GM18867 (cell line): Measurements from ENCODE around the gene CHAT.
"Not testable (repeated sequence)": the region's sequence is repeated elsewhere in the genome, so short reads cannot be mapped to it uniquely, and the experiment has no call there.

Source experiments
- ATAC-seq: cut with Tn5 transposase; IDR thresholded peaks from one replicate; pipeline ENCODE4 v1.9.1; 2021; ENCODE audit warnings: mild to moderate bottlenecking, moderate library complexity; ENCODE audit not compliant: unreplicated experiment

CHAT gene

DNA sequence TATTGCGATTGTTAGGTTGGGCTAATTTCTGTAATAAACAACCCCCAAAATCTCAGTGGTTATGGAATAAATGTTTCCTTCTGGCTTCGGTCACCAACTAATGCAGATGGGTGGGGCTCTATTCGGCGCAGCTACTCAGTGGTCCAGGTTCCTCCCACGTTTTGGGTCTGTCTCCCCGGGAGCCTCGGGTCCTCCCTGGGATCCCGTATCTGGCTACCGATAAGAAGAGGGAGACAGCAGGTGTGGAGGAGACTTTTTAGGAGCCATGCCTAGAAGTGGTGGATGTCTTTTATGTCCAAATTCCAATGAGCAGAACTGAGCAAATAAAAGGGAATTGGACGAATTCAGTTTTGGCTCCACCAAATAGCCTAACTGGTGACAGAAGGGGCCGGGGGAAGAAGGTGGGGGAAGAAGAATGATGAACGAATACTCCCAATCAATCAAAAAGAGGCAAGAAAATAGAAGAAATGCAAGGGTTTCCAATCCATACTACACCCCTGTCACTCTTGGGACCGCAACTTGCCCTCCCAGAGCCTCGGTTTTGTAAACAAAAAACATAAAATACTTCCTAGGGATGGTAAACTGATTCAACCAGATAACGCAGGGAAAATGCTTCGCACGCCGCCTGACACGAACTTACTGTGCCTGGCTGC, 65.1 kb downstream of the CHAT start:
- no peak for ATAC-seq

DNA sequence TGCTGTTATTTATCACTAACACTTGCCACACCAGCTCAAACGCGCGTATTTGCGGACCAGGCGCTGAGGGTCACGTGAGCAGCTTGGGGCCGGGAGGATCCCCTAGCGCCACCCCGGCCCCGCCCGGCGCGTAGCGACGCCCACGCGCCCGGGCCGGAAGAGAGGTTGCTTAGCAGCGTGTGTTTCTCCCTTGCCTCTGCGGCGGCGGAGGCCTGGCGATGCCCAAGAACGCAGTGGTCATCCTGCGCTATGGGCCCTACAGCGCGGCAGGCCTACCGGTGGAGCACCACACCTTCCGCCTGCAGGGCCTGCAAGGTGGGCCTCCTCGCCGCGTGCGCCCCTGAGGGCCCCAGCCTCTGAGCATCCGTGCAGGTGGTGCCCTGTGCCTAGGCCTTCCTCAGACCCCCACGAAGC, 65.7 kb downstream of the CHAT start, which contains the start of gene C10orf53:
Gene C10orf53, plus strand, starts transcription at position 172 of the 414 bp plus-strand sequence. Its CDS starts 47 bp downstream, at position 219.
- no peak for ATAC-seq

GRCh38 chr10:49682449-49682848, 68.6 kb downstream of the CHAT start:
- ATAC-seq = not testable (repeated sequence)

DNA sequence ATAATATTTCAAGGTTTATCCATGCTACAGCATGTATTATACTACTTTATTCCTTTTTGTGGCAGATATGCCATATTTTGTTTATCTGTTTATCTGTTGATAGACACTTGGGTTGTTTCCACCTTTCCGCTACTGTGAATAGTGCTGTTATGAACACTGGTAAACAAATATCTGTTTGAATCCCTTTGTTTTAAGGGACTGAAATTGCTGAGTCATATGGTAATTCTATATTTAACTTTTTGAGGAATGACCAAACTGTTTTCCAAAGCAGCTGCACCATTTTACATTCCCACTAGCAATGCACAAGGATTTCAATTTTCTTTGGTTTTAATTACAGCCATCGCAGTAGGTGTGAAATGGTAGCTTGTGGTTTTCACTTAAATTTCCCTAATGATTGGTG, 69.0 kb downstream of the CHAT start:
- no peak for ATAC-seq

- no peak for ATAC-seq
Measured at GRCh38 chr10:49686651-49687050, 72.8 kb downstream of the CHAT start.

DNA sequence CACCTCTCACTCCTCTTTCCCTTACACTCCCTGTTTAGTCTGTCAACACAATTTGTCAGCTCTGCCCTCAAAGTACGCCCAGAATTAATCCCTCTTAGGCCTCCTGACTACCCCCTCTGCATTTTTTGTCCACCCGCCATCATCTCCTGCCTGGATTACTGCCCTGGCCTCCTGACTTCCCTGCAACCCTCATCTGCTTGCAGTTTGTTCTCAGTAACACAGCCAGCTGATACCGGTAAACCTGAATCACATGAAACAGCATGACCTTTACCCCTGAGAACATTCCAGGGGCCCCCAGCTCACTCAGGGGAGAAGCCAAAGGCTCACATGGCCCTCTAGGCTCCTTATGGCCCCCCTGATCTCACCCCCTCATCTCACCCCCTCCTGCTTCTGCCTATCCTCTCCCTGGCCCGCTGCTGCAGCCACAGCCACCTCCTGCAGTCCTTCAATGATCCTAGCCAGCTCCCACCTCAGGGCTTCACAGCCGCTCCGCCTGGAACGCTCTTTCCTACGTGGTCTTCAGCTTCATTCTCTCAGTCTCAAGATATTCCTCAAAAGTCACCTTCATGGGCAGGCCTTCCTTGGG, 74.5 kb downstream of the CHAT start:
- no peak for ATAC-seq

DNA sequence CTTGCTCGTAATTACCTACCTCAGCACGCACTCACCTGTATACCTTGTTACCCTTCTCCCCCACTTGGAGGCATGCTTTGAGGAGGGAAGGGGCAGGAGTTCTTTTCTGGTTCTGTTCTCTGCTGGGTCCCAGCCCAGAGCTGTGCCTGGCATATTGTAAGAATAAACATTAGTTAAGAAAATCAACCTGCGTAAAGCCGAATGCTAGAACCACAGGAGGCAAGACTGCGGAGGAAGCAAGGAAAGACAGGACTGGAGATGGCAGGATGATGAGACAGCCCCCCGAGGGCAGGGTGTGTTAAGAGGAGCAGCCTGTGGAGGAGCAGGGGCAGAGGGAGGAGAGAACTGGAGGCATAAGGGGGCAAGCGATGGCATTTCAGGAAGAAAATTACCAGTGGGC, 75.1 kb downstream of the CHAT start:
- ATAC-seq = no peak

- no peak for ATAC-seq
Measured at GRCh38 chr10:49689882-49690510, 76.2 kb downstream of the CHAT start.

- no peak for ATAC-seq
Measured at GRCh38 chr10:49690698-49691356, 77.0 kb downstream of the CHAT start.

- no peak for ATAC-seq
Measured at GRCh38 chr10:49691588-49691987, 77.8 kb downstream of the CHAT start.

DNA sequence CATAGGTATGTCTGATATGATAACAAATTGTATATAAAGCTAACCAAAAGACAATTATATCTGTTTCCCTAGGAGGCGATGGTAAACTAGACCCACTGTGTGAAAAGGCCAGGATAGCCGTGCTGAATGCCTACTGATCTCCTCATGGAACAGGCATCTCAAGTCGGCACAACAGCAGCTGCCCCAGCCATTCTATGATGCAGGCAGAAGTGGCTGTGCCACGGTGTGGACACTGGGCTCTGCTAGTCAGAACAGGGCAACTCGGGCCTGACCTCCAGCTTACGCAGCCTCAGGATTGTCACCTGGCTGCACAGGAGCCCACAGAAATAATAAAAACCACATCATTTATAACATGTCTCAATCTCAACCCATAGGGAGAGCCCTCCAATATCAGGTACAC, 80.6 kb downstream of the CHAT start:
- no peak for ATAC-seq

DNA sequence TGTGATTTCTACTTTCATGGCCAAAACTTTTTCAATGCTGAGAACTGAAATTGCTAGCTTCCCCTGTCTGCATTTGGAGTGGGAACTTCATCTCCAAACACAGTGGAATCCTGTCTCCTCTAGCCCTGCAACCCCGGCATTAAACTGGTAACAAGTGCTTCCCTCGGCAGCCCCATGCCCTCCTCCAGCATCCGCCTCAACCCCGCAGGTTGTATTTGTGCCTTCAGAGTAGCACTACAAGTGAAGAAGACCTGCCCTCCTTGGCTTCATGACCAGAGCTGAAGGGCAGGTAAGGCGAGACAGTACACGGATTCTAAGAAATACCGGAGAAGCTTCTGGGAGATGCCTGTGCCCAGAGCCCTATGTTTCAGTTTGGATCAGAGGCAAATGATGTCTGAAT, 82.5 kb downstream of the CHAT start:
- no peak for ATAC-seq

DNA sequence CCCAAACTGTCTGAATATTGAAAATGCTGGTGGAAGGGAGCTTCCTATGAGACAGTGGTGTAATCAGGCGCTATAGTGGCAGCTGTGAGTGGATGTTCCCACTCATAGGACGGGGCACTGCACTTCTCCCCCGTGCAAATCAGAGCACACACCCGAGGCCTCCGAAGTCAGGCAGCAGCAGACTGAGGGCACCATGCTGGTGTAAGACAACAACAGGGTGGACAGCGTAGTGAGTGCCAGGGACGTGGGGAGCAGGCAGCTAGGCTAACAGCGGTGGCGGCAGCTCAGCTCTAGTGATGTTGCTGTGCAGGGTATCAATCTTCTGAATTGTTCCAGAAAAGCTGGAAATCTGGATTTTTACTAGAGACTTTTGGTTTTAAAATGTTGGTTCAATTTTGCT, 84.8 kb downstream of the CHAT start:
- ATAC-seq = no peak

GRCh38 chr10:49700211-49700610, 86.4 kb downstream of the CHAT start:
- ATAC-seq = no peak

DNA sequence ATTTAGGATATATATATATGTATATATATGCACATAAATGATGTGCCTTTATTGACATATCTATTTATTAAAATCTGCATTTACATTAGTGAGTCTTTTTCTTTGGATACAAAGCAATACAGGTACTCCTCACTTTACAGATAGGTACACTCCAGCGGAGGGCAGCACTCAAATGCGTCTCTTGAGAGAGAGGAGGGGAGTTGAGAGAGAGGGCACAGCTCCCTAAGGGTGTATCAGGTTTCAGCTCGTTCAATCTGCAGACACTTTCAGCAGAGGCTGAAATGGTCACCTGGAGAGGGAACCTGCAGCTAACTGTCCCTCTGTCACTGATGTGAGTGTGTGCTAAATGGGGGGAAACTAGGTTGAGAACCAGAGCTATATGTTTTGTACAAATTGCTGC, 87.2 kb downstream of the CHAT start:
- no peak for ATAC-seq

DNA sequence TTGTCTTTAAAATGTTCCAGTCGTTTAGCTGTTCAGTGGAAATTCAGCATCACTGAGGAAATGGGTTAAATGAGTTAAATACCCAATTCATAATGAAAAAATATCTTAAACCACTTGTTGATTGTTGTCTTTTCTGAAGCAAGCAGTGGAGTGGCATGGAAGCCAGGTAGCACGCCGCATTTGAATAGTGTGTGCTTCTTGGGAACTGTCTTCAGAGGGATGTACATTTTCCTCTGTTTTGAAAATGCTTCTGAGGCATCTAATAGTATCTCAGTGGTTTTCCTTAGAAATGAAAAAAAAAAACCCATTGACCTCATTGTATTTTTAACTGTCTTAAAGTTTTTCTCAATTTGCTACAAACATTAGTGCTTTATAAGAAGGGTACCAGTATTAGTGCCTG, 93.7 kb downstream of the CHAT start:
- ATAC-seq = no peak

DNA sequence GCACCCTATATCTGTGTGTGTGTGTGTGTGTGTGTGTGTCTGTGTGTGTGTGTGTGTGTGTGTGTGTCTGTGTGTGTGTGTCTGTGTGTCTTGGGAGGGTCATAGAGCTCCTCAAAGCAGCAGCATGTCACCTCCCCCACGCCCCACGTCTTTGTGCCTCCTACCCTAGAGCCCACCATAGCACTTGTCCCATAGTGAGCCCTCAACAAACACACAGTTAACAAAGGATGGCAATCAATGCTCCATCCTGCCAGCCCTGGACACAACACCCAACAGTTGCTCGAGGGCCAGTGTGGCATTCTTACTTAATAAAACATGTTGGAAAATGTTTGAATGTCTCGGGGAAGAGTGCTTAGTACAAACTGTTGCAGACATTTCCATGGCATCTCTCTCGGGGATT, 96.1 kb downstream of the CHAT start:
- ATAC-seq = no peak

DNA sequence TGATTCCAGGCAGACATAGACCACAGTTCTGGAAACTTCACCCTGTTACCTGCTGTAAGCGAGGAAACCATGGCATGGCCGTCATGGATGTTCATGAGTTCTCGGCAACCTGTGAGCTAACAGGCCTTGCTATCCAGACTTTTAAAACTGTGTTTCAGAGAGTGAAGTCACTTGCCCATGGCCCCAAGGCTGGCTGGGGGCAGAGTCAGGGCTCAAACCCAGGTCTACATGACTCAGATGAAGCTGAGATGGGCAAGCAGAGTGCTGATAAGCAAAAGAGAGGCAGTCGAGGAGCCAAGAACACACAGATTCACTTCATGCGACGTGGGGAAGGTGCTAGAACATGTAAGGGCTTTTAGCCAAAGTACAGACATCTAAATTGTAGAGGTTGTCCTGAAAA, 97.1 kb downstream of the CHAT start:
- ATAC-seq = no peak

DNA sequence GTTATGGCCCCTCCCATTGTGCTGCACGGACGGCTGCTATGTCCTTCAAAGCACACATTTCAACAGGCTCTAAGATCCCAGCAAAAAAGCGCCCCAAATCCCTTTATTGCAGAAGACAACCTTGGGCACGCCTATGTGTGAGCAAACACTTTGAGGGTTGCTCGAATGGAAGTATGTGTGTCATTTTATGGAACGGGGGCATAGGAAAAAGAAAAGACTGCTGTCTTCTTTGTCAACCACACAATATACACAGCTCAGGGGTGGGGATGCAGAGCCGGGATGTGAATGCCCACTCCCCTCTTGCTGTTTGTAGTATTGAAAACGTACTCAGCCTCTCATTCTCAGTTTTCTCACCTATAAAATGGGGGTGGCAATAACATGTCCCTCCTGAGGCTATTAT, 97.6 kb downstream of the CHAT start:
- ATAC-seq = no peak

- no peak for ATAC-seq
Measured at GRCh38 chr10:49713266-49713665, 99.4 kb downstream of the CHAT start.
